Natural killer cell (primary cell): ENCODE measurements around the gene PRND. TPM values are rescaled to one million over a fixed set of nuclear protein-coding genes. Genes with fewer than 3 reads are reported as not detected.
"Not testable (repeated sequence)": the region's sequence is repeated elsewhere in the genome, so short reads cannot be mapped to it uniquely, and the experiment has no call there.

Source experiments
- ATAC-seq, 3 donors: fragments of 150-1000 bp in 2 of 3; fragments of 200-7000 bp in 1 of 3; cut with Tn5 transposase; 1 replicate in 1 of 3; 2 replicates in 2 of 3; pipeline ENCODE4 v1.10.0; 2021; ENCODE audit warnings: mild to moderate bottlenecking in 2 of 3, moderate library complexity in 2 of 3
- DNase-seq, 2 donors: peaks; one replicate each; pipeline versions ENCODE4 v3.0.0 to v3.0.0-alpha.2; 2013 to 2021; ENCODE audit warnings: mixed read lengths in 1 of 2
- H3K27ac ChIP-seq: one replicate; pipeline ENCODE4 v1.5.1; 2013; ENCODE audit warnings: mild to moderate bottlenecking, low read length
- H3K27me3 ChIP-seq: one replicate; pipeline ENCODE4 v1.6.1; 2013; ENCODE audit warnings: low read length; ENCODE audit not compliant: control insufficient read depth, insufficient read depth
- H3K36me3 ChIP-seq: one replicate; pipeline ENCODE4 v1.6.1; 2013; ENCODE audit warnings: low read length; ENCODE audit not compliant: control insufficient read depth, insufficient read depth
- H3K4me1 ChIP-seq: one replicate; pipeline ENCODE4 v1.6.1; 2013; ENCODE audit warnings: low read length; ENCODE audit not compliant: control insufficient read depth, insufficient read depth
- H3K4me3 ChIP-seq: one replicate; pipeline ENCODE4 v1.5.1; 2013; ENCODE audit warnings: low read length
- H3K9me3 ChIP-seq: one replicate; pipeline ENCODE4 v1.6.1; 2013; ENCODE audit warnings: low read length; ENCODE audit not compliant: control insufficient read depth, insufficient read depth
- H3K27ac Mint-ChIP-seq, 2 donors: one replicate each; pipeline ENCODE4 v1.8.0; 2022; ENCODE audit warnings: mild to moderate bottlenecking in 2 of 2, mixed read lengths in 2 of 2, moderate library complexity in 1 of 2
- H3K27me3 Mint-ChIP-seq, 2 donors: one replicate each; pipeline ENCODE4 v1.8.0; 2022; ENCODE audit warnings: low read depth in 2 of 2, mixed read lengths in 2 of 2
- H3K36me3 Mint-ChIP-seq: one replicate; pipeline ENCODE4 v1.8.0; 2022; ENCODE audit warnings: mixed read lengths
- H3K4me1 Mint-ChIP-seq, 2 donors: one replicate each; pipeline ENCODE4 v1.8.0; 2022; ENCODE audit warnings: mixed read lengths in 2 of 2
- H3K4me3 Mint-ChIP-seq: one replicate; pipeline ENCODE4 v1.8.0; 2022; ENCODE audit warnings: mild to moderate bottlenecking, moderate library complexity, mixed read lengths
- H3K9me3 Mint-ChIP-seq, 2 donors: one replicate each; pipeline ENCODE4 v1.8.0; 2022; ENCODE audit warnings: mixed read lengths in 2 of 2
- WGBS: methylation state at CpG from one replicate; pipeline ENCODE4 v1.1.7; 2013; ENCODE audit warnings: missing lambda C conversion rate; ENCODE audit not compliant: insufficient coverage; 5-methylcytosine and 5-hydroxymethylcytosine counted together
- intact Hi-C: fragments of 100-400 bp; cut with micrococcal nuclease; formaldehyde crosslinking; loops from one replicate; pipeline ENCODE4 v1.14.2; 2022
- total RNA-seq, 4 donors: library from RNA; stranded (reverse); fragments of 120-200 nt in 1 of 4; gene quantifications; one replicate each; pipeline versions ENCODE4 v1.2.3 to v1.2.4, GENCODE V29; 2013 to 2022
- TF ChIP-seq, protein P1 (sequence below): fragments of 200-600 bp; IDR thresholded peaks from one replicate; pipeline ENCODE4 v1.8.0; 2022; ENCODE audit warnings: antibody characterized with exemption

The PRND gene
- total RNA-seq, 3 donors from 2014 or later (not counting 1 experiment from before 2014, with no cell fraction given), result not detected

DNA sequence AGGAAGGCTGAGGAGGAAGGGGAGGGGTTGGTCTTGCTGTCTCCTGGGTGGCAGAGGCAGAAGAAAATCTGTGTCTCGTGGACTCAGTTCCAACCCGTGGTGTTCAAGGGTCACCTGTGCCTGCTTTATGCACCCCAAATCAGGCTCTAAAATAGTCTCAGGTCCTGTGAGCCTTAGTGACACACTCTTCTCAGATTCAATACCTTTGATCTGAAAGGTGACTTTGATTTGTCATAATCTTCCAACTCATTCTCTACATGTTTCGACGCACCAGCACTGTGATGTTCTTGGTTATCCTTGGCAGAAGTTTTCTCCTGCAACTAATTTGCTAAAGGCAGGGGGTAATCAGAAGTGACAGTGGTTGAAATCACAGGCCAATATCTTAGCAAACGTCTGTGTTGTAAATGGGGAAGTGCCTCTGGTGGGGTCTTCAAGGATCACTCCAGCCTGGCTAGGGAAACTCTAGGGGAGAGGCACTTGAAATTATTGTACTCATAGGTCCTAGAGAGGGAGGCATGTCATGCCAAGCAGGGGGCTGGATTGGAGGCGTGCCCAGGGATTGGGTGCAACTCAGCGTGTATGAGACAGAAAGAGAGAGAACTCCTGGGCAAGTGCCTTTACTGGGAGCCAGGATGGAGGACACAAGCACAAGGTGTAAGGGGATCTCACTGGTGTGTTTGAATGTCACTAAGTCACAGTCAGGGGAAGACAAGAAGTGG, 19.0 kb upstream of the PRND start:
- DNase-seq, result no peak
- Histone ChIP-seq H3K9me3 (no peaks in the 10 kb centered on the region), H3K4me3 (no peak overlapping the region), H3K4me1 (no peaks in the 10 kb centered on the region), H3K36me3 (peaks cover 17% of the 10 kb centered on the region), H3K27me3 (no peaks in the 10 kb centered on the region), H3K27ac (no peak overlapping the region)
- H3K27ac Mint-ChIP-seq, result peak overlapping the region in 1 of 2 donors; percentile 10
- TF ChIP-seq, protein P1, sequence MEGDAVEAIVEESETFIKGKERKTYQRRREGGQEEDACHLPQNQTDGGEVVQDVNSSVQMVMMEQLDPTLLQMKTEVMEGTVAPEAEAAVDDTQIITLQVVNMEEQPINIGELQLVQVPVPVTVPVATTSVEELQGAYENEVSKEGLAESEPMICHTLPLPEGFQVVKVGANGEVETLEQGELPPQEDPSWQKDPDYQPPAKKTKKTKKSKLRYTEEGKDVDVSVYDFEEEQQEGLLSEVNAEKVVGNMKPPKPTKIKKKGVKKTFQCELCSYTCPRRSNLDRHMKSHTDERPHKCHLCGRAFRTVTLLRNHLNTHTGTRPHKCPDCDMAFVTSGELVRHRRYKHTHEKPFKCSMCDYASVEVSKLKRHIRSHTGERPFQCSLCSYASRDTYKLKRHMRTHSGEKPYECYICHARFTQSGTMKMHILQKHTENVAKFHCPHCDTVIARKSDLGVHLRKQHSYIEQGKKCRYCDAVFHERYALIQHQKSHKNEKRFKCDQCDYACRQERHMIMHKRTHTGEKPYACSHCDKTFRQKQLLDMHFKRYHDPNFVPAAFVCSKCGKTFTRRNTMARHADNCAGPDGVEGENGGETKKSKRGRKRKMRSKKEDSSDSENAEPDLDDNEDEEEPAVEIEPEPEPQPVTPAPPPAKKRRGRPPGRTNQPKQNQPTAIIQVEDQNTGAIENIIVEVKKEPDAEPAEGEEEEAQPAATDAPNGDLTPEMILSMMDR, result no peak
- H3K4me3 Mint-ChIP-seq, result no peak overlapping the region
- no peaks in the 10 kb centered on the region for H3K9me3 Mint-ChIP-seq
- intact Hi-C loops, result no loop called here
- ATAC-seq, result no peak
- no peaks in the 10 kb centered on the region for H3K36me3 Mint-ChIP-seq
- H3K4me1 Mint-ChIP-seq, result peaks cover 3 to 4% of the 10 kb centered on the region in 2 donors
- no peaks in the 10 kb centered on the region for H3K27me3 Mint-ChIP-seq
- WGBS, result 80% methylated on average over 7 of the region's 7 CpGs

DNA sequence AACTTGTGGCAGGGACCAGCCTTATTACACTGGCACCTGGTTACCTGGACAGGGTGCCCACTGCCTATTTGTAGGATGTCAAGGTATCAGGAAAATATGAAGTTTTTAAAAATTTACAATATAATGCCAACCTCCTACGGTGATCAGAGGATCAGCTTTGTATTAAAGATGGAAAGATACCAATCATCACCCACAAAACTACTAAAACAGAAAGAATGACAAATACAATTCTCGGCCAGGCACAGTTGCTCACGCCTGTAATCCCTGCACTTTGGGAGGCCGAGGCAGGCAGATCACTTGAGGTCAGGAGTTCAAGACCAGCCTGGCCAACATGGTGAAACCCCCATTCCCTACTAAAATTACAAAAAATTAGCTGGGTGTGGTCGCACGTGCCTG, 18.4 kb upstream of the PRND start:
- H3K27me3 Mint-ChIP-seq, result no peaks in the 10 kb centered on the region
- no peaks in the 10 kb centered on the region for H3K9me3 ChIP-seq
- WGBS, result 81% methylated on average over 5 of the region's 6 CpGs

DNA sequence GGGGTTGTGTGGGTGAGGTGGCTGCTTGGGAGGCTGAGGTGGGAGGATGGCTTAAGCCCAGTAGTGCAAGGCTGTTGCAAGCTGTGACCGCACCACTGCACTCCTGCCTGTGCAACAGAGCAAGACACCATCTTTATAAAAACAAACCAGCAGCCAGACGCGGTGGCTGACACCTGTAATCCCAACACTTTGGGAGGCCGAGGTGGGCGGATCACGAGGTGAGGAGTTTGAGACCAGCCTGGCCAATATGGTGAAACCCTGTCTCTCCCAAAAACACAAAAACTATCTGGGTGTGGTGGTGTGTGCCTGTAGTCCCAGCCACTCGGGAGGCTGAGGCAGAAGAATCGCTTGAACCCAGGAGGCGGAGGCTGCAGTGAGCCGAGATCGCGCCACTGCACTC, 14.8 kb upstream of the PRND start:
- H3K4me1 Mint-ChIP-seq, H3K27me3 ChIP-seq, H3K36me3 ChIP-seq, intact Hi-C loops, H3K27ac Mint-ChIP-seq, H3K4me3 ChIP-seq, DNase-seq, H3K4me1 ChIP-seq, H3K36me3 Mint-ChIP-seq, ATAC-seq, H3K9me3 ChIP-seq, H3K4me3 Mint-ChIP-seq, H3K9me3 Mint-ChIP-seq, H3K27me3 Mint-ChIP-seq, H3K27ac ChIP-seq: not testable (repeated sequence)
- 92% methylated on average over 12 of the region's 12 CpGs for WGBS

More for the DNA sequence above, 18.4 kb upstream of the PRND start:
- Mint-ChIP-seq H3K4me3 (no peak overlapping the region), H3K27ac (no peak overlapping the region), H3K4me1 (no peaks in the 10 kb centered on the region), H3K9me3 (no peaks in the 10 kb centered on the region), H3K36me3 (no peaks in the 10 kb centered on the region)
- H3K4me3 ChIP-seq, result no peak overlapping the region
- H3K4me1 ChIP-seq, result no peaks in the 10 kb centered on the region
- H3K27ac ChIP-seq, result no peak overlapping the region
- DNase-seq, result no peak
- peaks cover 17% of the 10 kb centered on the region for H3K36me3 ChIP-seq
- no peaks in the 10 kb centered on the region for H3K27me3 ChIP-seq
- TF ChIP-seq, protein P1, result no peak
- no peak for ATAC-seq
- intact Hi-C loops, result no loop called here

DNA sequence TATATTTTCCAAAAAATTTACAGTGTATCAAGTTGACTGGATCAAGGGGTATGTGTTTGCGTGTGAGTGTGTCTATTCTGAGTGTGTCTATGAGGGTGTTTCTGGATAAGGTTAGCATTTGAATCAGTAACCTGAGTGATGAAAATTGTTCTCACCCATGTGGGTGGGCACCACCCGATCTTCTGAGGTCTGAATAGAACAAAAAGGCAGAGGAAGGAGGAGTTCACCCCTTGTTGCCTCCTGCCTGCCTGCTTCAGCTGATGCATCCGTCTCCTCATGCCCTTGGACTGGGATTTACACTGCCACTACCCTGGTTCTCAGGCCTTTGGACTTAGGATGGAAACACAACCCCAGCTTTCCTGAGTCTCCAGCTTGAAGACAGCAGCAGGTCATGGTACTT, 13.7 kb upstream of the PRND start:
- Histone ChIP-seq H3K4me1 (peaks cover 3% of the 10 kb centered on the region), H3K4me3 (no peak overlapping the region), H3K27me3 (no peaks in the 10 kb centered on the region), H3K27ac (no peak overlapping the region), H3K9me3 (no peaks in the 10 kb centered on the region), H3K36me3 (no peaks in the 10 kb centered on the region)
- ATAC-seq (no peak), DNase-seq (no peak)
- H3K4me3 Mint-ChIP-seq, result no peak overlapping the region
- H3K36me3 Mint-ChIP-seq, result no peaks in the 10 kb centered on the region
- TF ChIP-seq, protein P1, result no peak
- no peak overlapping the region for H3K27ac Mint-ChIP-seq
- intact Hi-C loops, result no loop called here
- 83% methylated on average over 3 of the region's 3 CpGs for WGBS
- H3K27me3 Mint-ChIP-seq, result no peaks in the 10 kb centered on the region
- H3K9me3 Mint-ChIP-seq, result no peaks in the 10 kb centered on the region
- H3K4me1 Mint-ChIP-seq, result peaks cover 5 to 7% of the 10 kb centered on the region in 2 donors
